Caco-2 (cell line): ENCODE measurements around the gene CPN2. TPM values are rescaled to one million over a fixed set of nuclear protein-coding genes. Genes with fewer than 3 reads are reported as not detected.

Experiments
- BruUV-seq: library from RNA; stranded (reverse); fragments of 400-500 nt; replicated peaks from 2 replicates; lab custom pipeline; 2021; lab: Mats Ljungman, UMichigan
- CTCF ChIA-PET: fragments of 300-600 bp; sonication (Branson Sonifier 250); formaldehyde crosslinking; loops from one replicate; lab custom pipeline; 2022; ENCODE audit warnings: antibody characterized with exemption; lab: Charles Lee
- POLR2A ChIA-PET: fragments of 300-600 bp; sonication (Branson Sonifier 250); formaldehyde crosslinking; loops from one replicate; lab custom pipeline; 2022; ENCODE audit warnings: antibody characterized with exemption; lab: Charles Lee
- DNase-seq, 2 experiments: peaks; one replicate each; pipeline versions ENCODE4 v3.0.0 to v3.0.0-alpha.2; 2020 to 2022
- H3K27me3 ChIP-seq: replicated peaks from 2 replicates; pipeline ENCODE4 v1.6.0; 2011; ENCODE audit warnings: low read length; ENCODE audit not compliant: control insufficient read depth, insufficient read depth
- H3K36me3 ChIP-seq: 2 replicates; pipeline ENCODE4 v1.5.1; 2011; ENCODE audit warnings: low read length; ENCODE audit not compliant: control insufficient read depth, insufficient read depth
- H3K4me1 ChIP-seq: fragments of 250-450 bp; sonication (Bioruptor Pico); 2 replicates; pipeline ENCODE4 v1.5.1; 2020; ENCODE audit warnings: mild to moderate bottlenecking
- H3K4me3 ChIP-seq: 2 replicates; pipeline ENCODE4 v1.5.1; 2011; ENCODE audit warnings: low read depth, mild to moderate bottlenecking, control low read depth, low read length
- H3K9me3 ChIP-seq: fragments of 250-450 bp; sonication (Bioruptor Pico); 2 replicates; pipeline ENCODE4 v1.5.1; 2020; ENCODE audit warnings: mild to moderate bottlenecking, moderate library complexity
- H3K27ac Mint-ChIP-seq: one replicate; pipeline ENCODE4 v1.8.0; 2022; ENCODE audit warnings: mixed read lengths; ENCODE audit not compliant: unreplicated experiment
- H3K27me3 Mint-ChIP-seq: one replicate; pipeline ENCODE4 v1.8.0; 2022; ENCODE audit warnings: mixed read lengths; ENCODE audit not compliant: insufficient read depth, unreplicated experiment
- H3K36me3 Mint-ChIP-seq: one replicate; pipeline ENCODE4 v1.8.0; 2022; ENCODE audit warnings: mild to moderate bottlenecking, mixed read lengths; ENCODE audit not compliant: insufficient read depth, unreplicated experiment
- H3K4me1 Mint-ChIP-seq: one replicate; pipeline ENCODE4 v1.8.0; 2022; ENCODE audit warnings: low read depth, mixed read lengths; ENCODE audit not compliant: unreplicated experiment
- H3K4me3 Mint-ChIP-seq: one replicate; pipeline ENCODE4 v1.8.0; 2022; ENCODE audit warnings: mild to moderate bottlenecking, moderate library complexity, mixed read lengths; ENCODE audit not compliant: unreplicated experiment
- H3K9me3 Mint-ChIP-seq: one replicate; pipeline ENCODE4 v1.8.0; 2022; ENCODE audit warnings: mixed read lengths; ENCODE audit not compliant: unreplicated experiment
- intact Hi-C: fragments of 100-400 bp; cut with micrococcal nuclease; formaldehyde crosslinking; loops from one replicate; pipeline ENCODE4 v1.10.0; 2022; ENCODE audit not compliant: unreplicated experiment
- total RNA-seq: library from RNA; stranded (reverse); gene quantifications from 2 replicates; pipeline ENCODE4 v1.2.3, GENCODE V29; 2022
- TF ChIP-seq, protein P1 (sequence below), 2 experiments: fragments of 200-600 bp in 1 of 2; IDR thresholded peaks; 1 replicate in 1 of 2; 2 replicates in 1 of 2; pipeline versions ENCODE4 v1.5.1 to v1.8.0; 2011 to 2022; ENCODE audit warnings: antibody characterized with exemption in 1 of 2, control low read depth in 1 of 2, inconsistent platforms in 1 of 2, low read depth in 1 of 2, low read length in 1 of 2, mild to moderate bottlenecking in 1 of 2, moderate library complexity in 1 of 2; ENCODE audit not compliant: insufficient read depth in 1 of 2, severe bottlenecking in 1 of 2, unreplicated experiment in 1 of 2

Gene CPN2
- total RNA-seq, 1 experiment from 2014 or later, result not detected

- Mint-ChIP-seq H3K9me3 (peaks cover 8% of the 10 kb centered on the region), H3K4me3 (no peak overlapping the region), H3K27ac (peak overlapping the region; percentile 81), H3K4me1 (peaks cover 7% of the 10 kb centered on the region), H3K27me3 (no peaks in the 10 kb centered on the region), H3K36me3 (no peaks in the 10 kb centered on the region)
- intact Hi-C loops, result no loop called here
- Histone ChIP-seq H3K27me3 (no peaks in the 10 kb centered on the region), H3K4me3 (no peak overlapping the region), H3K36me3 (no peaks in the 10 kb centered on the region), H3K4me1 (peaks cover 17% of the 10 kb centered on the region), H3K9me3 (0 out of 2 replicates have a peak, but pooled peaks cover 8% of the 10 kb centered on the region)
- no TSS peak for BruUV-seq
- no peak for DNase-seq
- ChIA-PET CTCF (interaction anchor here (0.9 to 1.2 kb wide), 3 partner anchors 10 to 62 kb away, joined by 3 to 5 read pairs (median 4); no protein-coding TSS in a partner anchor), POLR2A (no interaction called here)
- TF ChIP-seq, protein P1, sequence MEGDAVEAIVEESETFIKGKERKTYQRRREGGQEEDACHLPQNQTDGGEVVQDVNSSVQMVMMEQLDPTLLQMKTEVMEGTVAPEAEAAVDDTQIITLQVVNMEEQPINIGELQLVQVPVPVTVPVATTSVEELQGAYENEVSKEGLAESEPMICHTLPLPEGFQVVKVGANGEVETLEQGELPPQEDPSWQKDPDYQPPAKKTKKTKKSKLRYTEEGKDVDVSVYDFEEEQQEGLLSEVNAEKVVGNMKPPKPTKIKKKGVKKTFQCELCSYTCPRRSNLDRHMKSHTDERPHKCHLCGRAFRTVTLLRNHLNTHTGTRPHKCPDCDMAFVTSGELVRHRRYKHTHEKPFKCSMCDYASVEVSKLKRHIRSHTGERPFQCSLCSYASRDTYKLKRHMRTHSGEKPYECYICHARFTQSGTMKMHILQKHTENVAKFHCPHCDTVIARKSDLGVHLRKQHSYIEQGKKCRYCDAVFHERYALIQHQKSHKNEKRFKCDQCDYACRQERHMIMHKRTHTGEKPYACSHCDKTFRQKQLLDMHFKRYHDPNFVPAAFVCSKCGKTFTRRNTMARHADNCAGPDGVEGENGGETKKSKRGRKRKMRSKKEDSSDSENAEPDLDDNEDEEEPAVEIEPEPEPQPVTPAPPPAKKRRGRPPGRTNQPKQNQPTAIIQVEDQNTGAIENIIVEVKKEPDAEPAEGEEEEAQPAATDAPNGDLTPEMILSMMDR (IDR thresholded peaks at IDR 0.05; ENCODE audit: insufficient read depth in 1 of 2, low read depth in 1 of 2, low read length in 1 of 2, severe bottlenecking in 1 of 2, unreplicated experiment in 1 of 2), result no peak
Measured at GRCh38 chr3:194395778-194396538, 44.8 kb upstream of the CPN2 start.

- H3K4me1 Mint-ChIP-seq, result peaks cover 7% of the 10 kb centered on the region
- BruUV-seq, result no TSS peak
- H3K4me1 ChIP-seq, result peaks cover 17% of the 10 kb centered on the region
- H3K4me3 Mint-ChIP-seq, result no peak overlapping the region
- no peak for DNase-seq
- ChIA-PET POLR2A (no interaction called here), CTCF (interaction anchor here (1.0 to 1.2 kb wide), 2 partner anchors 56 to 62 kb away, joined by 3 to 4 read pairs; no protein-coding TSS in a partner anchor)
- intact Hi-C loops, result no loop called here
- peaks cover 16% of the 10 kb centered on the region for H3K9me3 Mint-ChIP-seq
- no peaks in the 10 kb centered on the region for H3K36me3 ChIP-seq
- TF ChIP-seq, protein P1 (IDR thresholded peaks at IDR 0.05; ENCODE audit: insufficient read depth in 1 of 2, low read depth in 1 of 2, low read length in 1 of 2, severe bottlenecking in 1 of 2, unreplicated experiment in 1 of 2), result no peak
- H3K27me3 Mint-ChIP-seq, result no peaks in the 10 kb centered on the region
- no peak overlapping the region for H3K4me3 ChIP-seq
- H3K27ac Mint-ChIP-seq, result peak overlapping the region; percentile 81
- no peaks in the 10 kb centered on the region for H3K36me3 Mint-ChIP-seq
- 0 out of 2 replicates have a peak, but pooled peaks cover 13% of the 10 kb centered on the region for H3K9me3 ChIP-seq
- H3K27me3 ChIP-seq, result no peaks in the 10 kb centered on the region
Measured at GRCh38 chr3:194395212-194395611, 44.1 kb upstream of the CPN2 start.

GRCh38 chr3:194392576-194392975, 41.4 kb upstream of the CPN2 start:
- Histone ChIP-seq H3K36me3 (no peaks in the 10 kb centered on the region), H3K4me1 (peaks cover 17% of the 10 kb centered on the region), H3K4me3 (no peak overlapping the region), H3K27me3 (no peaks in the 10 kb centered on the region), H3K9me3 (0 out of 2 replicates have a peak, but pooled peaks cover 13% of the 10 kb centered on the region)
- Mint-ChIP-seq H3K36me3 (no peaks in the 10 kb centered on the region), H3K4me3 (no peak overlapping the region), H3K27me3 (no peaks in the 10 kb centered on the region), H3K4me1 (peaks cover 7% of the 10 kb centered on the region), H3K9me3 (peaks cover 24% of the 10 kb centered on the region), H3K27ac (no peak overlapping the region)
- TF ChIP-seq, protein P1 (IDR thresholded peaks at IDR 0.05; ENCODE audit: insufficient read depth in 1 of 2, low read depth in 1 of 2, low read length in 1 of 2, severe bottlenecking in 1 of 2, unreplicated experiment in 1 of 2), result no peak
- DNase-seq, result no peak
- no TSS peak for BruUV-seq
- POLR2A ChIA-PET, result no interaction called here
- intact Hi-C loops, result no loop called here
- CTCF ChIA-PET, result no interaction called here
